Measurements from ENCODE around the gene C5orf58.
A peak's percentile ranks its signal among the peaks of the same experiment; 100 is the strongest.

C5orf58 gene, protein sequence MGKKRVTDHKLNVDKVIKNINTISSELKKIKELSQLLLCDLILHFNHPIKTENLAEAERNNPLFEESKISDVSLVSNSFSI

GRCh38 chr5:170232786-170233185 is at the start of gene C5orf58:
Gene C5orf58 (plus strand): TSS chr5:170232985. CDS start chr5:170234977, 1,992 bp downstream.
- peak; percentile 45 for DNase-seq (ENCODE audit: low read depth, low spot score)

GRCh38 chr5:170183816-170184687 is 48.7 kb upstream of the C5orf58 start:
- peak; percentile 89 for DNase-seq (ENCODE audit: low read depth, low spot score)

DNA sequence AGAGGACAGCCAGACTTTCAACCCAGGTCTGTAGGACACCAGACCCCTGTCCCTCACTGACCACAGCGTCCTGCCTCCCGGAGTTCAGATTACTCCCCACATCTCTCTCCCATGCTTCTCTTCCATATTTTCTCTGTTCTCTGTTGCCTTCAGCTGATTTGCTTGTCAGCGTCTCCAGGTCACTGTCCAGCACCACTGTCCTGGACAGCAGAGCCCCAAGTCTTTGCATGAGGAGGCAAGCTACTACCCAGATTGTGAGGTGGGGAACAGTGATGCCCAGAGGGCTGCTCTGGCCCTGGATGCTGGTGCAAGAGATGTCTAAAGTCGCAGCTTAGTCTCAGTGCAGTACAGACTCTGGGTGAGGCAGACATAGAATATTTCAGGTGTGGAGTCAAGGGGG is 48.0 kb upstream of the C5orf58 start:
- DNase-seq (ENCODE audit: low read depth, low spot score): no peak

- DNase-seq (ENCODE audit: low read depth, low spot score): no peak
These were observed 46.6 kb upstream of the C5orf58 start for GRCh38 chr5:170186156-170186555.

DNA sequence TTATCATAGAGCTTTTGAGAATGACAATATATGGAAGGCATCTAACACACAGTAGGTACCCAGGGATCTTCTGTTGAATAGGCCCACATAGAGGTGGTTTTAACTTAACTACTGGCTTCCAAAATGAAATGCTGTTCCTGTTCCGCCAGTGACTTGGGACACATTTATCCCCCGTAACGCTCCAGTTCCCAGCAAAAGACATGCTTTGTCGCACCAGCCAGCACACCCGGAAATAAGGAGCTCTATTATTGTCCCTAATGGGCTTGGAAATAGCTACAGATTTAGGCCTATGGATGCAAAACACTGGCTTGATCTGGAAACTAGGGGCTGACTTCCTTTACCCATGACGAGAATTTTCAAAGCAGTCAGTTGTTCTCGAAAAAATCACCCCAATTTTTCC is 45.9 kb upstream of the C5orf58 start:
- no peak for DNase-seq (ENCODE audit: low read depth, low spot score)

DNA sequence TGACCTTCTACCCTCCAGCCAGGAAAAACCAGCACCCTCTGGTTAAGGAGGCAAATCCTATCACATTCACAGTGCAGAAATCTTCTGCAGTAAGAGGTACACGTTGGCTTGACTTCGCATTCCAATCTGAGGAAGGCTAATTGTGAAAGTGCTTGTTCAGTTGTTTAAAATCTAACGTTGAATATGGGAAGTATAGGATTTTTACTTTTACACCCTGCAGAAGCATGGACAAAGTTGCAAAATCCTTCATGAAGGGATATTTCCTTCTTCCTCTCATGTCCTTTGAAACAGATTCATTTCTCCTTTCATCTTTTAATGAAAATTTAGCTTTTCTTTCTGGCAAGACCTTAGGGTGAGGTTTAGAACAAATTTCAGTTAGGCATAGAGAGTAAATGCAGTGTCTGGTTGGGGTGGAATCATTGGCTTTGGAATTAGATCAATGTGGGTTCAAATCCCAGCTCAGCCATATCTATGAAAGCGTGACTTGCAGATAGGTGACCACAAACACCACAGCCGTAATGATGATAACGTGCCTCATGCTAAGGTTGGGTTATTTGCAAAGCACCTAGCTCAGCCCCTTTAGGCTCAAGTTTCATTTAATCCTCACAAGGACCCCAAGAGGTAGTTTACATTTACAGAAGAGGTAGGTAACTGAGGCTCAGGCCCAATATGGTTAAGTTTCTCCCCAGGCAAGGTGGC is 42.2 kb upstream of the C5orf58 start:
- DNase-seq (ENCODE audit: low read depth, low spot score): peak; percentile 41

DNA sequence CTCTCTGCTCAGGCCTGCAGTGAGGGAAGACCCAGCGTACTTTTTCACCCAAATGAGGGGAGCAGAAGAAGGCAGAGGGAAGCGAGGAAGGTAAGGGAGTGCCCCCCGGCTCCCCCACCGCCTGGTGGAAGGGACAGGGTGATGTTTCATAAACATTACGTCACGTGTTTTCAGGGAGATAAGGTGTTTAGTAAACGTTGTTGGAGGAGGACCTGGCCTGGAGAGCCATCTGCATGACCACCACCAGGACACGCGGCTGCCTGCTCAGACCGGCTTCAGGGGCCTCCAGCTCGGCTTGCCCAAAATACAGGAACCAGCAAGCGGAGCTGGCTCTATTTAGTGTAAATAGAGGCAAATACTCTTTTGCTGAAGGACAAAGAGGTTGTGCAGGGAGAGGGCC is 40.0 kb upstream of the C5orf58 start:
- peak; percentile 90 for DNase-seq (ENCODE audit: low read depth, low spot score)

- DNase-seq (ENCODE audit: low read depth, low spot score): no peak
These were observed 36.8 kb upstream of the C5orf58 start for GRCh38 chr5:170195961-170196360.

- DNase-seq (ENCODE audit: low read depth, low spot score): no peak
These were observed 31.9 kb upstream of the C5orf58 start for GRCh38 chr5:170200876-170201275.

GRCh38 chr5:170201311-170201710 is 31.5 kb upstream of the C5orf58 start:
- DNase-seq (ENCODE audit: low read depth, low spot score): no peak

DNA sequence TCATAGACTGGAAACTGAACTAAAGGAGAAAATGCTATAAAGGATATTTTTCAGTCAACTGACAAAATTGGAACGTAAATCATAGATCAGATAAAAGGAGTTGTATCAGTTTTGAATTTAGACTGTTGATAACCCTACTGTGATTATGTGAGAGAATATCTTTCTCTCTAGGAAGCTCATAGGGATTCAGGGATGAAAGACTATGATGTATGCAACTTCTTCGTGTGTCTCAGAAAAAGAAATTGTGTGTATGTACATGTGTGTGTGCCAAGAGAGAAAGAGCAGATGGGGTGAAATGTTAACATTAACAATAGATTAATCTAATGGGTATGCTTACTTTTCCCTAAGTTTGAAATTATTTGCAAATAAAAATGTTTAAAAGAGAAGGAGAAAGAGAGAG is 30.7 kb upstream of the C5orf58 start:
- DNase-seq (ENCODE audit: low read depth, low spot score): no peak

GRCh38 chr5:170204202-170204601 is 28.6 kb upstream of the C5orf58 start:
- DNase-seq (ENCODE audit: low read depth, low spot score): no peak

DNA sequence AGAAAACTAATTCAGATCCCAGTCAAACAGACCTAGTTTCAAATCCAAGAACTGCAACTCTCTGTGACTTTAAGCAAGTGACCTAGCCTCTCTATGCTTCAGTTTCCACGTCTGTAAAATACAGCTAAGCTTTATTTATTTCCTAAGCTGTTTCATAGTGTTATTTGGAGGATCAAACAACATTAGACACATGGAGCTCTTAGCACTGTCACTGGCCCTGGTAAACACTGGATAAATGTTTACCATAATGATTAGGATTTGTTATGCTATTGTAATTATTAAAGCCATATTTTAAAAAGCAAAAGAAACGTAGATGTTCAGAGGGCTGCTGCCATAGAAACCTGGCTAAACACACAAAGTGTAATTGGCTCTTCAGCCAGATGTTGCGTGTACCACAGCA is 26.6 kb upstream of the C5orf58 start:
- no peak for DNase-seq (ENCODE audit: low read depth, low spot score)

- no peak for DNase-seq (ENCODE audit: low read depth, low spot score)
These were observed 25.8 kb upstream of the C5orf58 start for GRCh38 chr5:170206958-170207357.

- no peak for DNase-seq (ENCODE audit: low read depth, low spot score)
These were observed 21.0 kb upstream of the C5orf58 start for GRCh38 chr5:170211575-170212334.

DNA sequence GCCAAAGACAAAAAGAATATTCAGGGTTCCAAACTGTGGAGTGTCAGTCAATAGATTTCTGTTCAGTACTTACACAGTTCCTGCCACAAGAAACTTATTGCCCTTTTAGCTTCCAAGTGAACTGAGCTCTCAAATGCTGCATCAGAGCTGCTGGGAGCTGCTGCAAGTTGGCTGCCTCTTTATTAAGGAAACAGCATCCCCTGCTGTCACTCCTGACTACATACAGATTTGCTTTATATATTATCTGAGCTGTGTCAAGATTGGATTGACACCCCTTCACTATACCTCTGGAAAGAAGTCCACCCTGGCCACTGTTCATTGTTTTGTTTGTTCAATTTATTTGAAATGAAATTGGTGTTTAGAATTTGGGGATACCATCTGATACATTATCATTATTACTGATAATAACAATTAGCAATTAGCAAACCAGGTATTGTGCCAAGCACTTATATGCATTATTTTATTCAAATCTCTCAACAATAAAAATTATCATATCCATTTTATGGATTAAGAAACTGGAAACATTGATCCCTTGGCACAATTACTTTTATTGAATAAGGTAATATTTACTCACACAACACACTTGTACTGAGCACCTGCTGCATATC is 16.4 kb upstream of the C5orf58 start:
- DNase-seq (ENCODE audit: low read depth, low spot score): peak; percentile 36

- no peak for DNase-seq (ENCODE audit: low read depth, low spot score)
These were observed 15.0 kb upstream of the C5orf58 start for GRCh38 chr5:170217831-170218230.

DNA sequence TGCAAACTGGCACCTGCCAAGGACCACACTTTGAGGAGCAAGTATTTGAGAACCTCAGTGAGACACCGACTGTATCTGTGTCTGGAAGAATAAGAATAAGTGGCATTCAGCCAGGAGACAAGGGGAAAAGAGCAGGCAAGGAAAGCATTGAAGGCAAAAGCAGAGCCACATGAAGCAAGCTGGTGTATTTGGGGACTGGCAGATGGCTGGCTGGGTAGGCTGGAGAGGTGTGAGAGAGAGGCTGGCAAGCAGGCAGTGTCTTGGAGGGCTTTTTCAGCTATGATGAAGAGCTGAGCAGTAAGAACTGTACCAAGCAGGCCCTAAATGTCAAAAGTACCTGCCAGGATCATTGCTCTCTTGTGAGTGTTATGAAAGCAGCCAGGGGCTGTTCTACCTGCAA is 14.1 kb upstream of the C5orf58 start:
- no peak for DNase-seq (ENCODE audit: low read depth, low spot score)

DNA sequence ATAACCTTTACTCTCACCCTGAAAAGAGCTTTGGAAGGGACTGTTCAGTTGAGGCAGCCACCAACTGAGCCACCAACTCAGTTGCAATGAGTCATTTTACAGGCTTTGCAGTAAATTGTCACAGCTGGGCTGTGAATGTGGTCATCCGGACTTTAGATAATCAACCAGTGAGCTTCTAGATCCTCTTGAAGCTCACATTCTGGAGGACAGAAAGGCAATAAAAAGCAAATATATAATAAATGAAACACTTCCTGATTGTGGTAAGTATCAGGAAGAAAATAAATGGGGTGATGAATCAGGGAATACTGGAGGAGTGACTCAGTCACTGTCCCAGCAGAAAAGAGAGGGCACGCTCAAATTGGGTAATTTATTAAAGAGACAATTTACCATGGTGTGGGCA is 13.2 kb upstream of the C5orf58 start:
- DNase-seq (ENCODE audit: low read depth, low spot score): no peak

DNA sequence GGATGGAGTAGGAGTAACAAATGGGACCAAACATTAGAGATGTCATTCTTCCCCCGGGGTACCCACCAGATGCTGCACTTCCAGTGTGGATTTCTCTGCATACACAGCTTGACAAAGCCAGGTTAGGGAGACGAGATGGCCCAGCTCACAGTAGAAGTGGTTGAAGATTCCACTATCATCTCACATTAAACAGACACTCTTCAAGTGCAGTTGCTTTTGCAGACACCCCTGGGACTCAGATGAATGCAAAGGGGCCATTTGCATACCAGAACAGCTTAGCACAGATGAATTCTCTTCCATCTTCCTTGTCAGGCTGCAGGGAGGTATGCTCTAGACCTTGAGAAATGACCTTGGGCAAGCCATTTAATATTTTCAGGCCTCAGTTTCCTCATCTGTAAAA is 12.6 kb upstream of the C5orf58 start:
- no peak for DNase-seq (ENCODE audit: low read depth, low spot score)

DNA sequence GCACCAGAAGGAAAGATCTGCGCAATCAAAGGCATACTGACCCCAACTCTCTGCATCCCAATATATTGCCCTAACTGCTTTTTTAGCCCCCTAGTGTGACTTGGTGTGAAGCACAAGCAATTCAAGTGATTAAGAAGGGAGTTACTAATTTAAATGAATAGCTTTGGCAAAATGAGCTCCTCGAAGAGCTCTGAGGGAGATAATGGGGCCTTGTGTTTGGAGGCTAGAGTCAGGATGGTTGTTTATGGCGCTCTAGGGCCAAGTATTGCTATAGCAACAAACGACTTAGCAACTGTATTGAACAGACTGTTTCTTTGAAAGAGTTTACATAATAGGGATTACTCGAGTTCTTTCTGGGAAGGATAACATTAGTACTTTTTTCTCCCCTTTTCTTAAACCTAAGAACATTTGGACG is 11.5 kb upstream of the C5orf58 start:
- peak; percentile 66 for DNase-seq (ENCODE audit: low read depth, low spot score)

- no peak for DNase-seq (ENCODE audit: low read depth, low spot score)
These were observed 9.4 kb upstream of the C5orf58 start for GRCh38 chr5:170223360-170223759.

All from ELF-1 (cell line).